Raji (cell line): ENCODE data around the gene CD52.

Experiments
- POLR2A ChIP-seq: IDR thresholded peaks from 2 replicates; pipeline ENCODE4 v1.6.1; 2011; ENCODE audit warnings: low read depth, low read length, control low read depth; ENCODE audit not compliant: insufficient read depth

CD52 gene

DNA sequence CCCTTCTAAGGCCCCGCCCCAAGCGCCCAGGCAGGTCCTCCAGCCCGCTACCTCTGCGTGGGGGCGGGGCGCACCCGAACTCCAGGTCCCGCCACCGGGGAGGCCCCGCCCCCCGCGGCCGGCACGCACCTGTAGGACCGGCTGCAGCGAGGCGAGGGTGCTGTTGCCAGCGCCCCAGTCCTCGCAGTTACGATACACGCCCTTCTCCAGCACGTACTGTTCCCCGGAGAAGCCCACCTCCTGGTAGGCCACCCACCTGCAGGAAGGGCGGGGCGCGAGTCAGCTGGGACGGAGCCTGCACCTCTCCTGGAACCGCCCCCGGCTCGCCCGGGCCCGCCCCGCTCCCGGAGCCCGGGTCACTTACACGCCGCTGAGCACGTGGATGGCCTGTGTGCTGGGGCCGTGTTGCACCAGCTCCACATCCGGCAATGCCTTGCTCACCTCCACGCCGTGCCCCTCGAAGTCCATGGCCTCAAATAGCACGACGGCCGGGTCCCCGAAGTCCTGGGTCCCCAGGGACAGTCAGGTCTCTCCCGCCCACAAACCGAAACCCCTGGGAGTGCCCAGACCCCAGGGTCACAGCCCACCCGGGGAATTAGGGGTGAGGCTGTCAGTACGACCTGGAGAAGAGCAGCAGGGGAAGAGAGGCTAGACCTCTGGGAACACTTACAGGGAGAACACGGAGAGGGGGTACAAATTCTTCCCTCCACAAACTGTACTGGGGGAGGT, 18.9 kb downstream of the CD52 start:
- TF ChIP-seq POLR2A: 0 out of 2 replicates have a peak, but pooled peaks have one; percentile 14

- TF ChIP-seq POLR2A: no peak
Observed at GRCh38 chr1:26337206-26337535, 19.4 kb downstream of the CD52 start.

DNA sequence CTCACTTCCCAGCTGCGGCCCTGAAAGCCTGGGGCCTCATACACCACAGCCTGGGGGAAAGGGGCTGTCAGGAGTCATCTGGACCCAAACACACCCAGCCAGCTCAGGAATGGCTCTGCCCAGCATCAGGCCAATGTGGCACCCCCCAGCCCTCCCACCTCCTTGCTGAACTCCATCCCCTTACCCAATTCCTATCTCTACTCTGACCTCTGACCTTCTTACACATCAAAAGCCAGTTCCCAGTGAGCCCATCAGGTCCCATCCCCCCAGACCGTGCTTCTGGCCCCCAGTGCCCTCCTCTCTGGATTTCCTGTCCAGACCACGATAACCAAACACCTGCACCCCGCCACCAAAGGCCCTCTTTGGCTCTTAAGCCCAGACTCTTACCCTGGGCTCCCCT, 19.9 kb downstream of the CD52 start:
- no peak for TF ChIP-seq POLR2A

- no peak for TF ChIP-seq POLR2A
Observed at GRCh38 chr1:26338670-26339069, 20.9 kb downstream of the CD52 start.

- no peak for TF ChIP-seq POLR2A
Observed at GRCh38 chr1:26340047-26340481, 22.3 kb downstream of the CD52 start.

- no peak for TF ChIP-seq POLR2A
Observed at GRCh38 chr1:26344147-26344920, 26.6 kb downstream of the CD52 start.

DNA sequence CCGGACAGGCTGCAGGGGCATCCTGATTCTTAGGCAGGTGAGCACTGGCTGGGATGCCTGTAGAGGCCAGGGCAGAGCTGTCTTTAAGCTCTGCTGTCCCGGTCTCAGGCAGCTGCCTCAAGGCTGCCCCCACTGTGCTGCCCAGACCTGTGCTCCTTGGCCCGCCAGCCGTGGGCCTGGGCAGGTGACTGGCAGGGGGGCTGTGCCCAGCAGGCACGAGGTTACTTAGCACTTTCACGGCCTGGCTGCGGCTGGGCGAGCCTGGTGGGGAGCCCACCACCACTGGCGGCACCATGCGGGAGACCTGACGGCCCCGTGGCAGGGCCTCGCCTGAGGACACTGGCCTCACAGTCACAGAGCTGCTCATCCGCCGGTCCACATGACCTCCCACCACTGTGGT, 28.0 kb downstream of the CD52 start:
- TF ChIP-seq POLR2A: no peak

- TF ChIP-seq POLR2A: no peak
Observed at GRCh38 chr1:26346274-26347033, 28.7 kb downstream of the CD52 start.

GRCh38 chr1:26349188-26349876, 31.6 kb downstream of the CD52 start:
- TF ChIP-seq POLR2A: no peak

DNA sequence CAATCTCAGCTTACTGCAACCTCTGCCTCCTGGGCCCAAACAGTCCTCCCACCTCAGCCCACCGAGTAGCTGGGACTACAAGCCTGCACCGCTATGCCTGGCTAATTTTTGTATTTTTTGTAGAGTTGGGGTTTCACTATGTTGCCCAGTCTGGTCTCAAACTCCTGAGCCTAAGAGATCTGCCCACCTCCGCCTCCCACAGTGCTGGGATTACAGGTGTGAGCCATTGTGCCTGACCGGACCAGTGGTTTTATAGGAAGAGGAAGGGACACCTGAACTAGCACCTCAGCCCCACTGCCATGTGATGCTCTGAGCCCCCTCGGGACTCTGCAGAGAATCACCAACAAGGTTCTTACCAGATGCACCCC, 32.1 kb downstream of the CD52 start:
- TF ChIP-seq POLR2A: no peak

- TF ChIP-seq POLR2A: no peak
Observed at GRCh38 chr1:26350343-26350700, 32.6 kb downstream of the CD52 start.

DNA sequence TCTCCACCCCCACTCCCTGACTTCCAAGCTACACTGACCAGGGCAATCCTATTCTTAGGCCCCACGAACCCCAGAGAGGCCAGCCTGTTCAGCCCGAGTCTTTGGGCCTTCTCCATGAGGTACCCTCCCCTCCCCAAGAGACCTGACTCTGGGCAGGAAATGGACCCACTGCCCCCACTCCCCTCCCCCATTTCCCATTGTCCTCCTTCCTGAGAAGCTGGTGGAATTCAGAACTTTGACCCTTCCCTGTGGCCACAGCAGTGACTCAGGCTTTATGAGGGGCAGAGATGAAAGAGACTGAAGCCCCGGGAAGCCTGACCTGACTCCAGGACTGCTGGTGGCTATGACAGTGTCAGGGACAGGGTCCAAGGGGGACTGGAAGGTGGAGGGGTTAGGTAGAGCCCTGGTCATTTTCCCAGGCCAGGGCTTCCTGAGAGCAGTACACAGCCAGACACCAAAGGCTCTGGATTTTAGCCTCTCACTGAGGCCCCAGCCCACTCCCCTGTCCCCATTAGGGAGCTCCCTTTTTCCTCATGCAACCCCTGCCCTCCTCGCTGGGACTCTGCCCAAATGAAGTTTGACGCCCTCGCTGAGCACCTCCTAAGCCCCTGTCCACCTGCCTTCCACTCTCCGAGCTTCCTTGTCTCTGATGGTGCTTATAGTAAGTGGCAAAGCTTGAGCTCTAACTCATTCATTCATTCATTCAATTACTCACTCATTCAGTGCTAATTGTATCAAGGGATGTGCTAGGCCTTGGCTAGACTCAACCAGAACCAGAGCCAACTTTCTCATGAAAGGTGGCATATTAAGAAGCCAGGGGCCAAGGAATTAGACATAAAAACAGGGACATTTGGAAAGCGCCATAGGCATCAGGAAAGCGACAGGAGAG, 33.2 kb downstream of the CD52 start:
- no peak for TF ChIP-seq POLR2A

- no peak for TF ChIP-seq POLR2A
Observed at GRCh38 chr1:26351590-26352337, 34.0 kb downstream of the CD52 start.

DNA sequence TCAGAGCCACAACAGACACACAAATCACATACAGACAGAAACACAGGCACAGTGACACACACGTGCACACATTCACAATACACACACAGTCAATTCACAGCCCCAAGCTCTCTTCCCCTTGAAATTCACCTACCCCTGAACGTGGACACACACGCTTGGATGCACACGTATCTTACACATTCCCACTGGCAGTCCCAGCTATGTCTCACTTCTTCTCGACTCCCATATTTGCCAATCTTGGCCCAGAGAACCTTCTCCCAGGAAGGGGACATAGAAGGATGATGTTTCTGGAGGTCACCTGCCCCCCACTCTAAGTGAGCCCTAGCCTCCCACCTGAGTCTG, 34.6 kb downstream of the CD52 start:
- no peak for TF ChIP-seq POLR2A
